ENCODE data around the gene HOXA4.

- no peak for TF ChIP-seq CTCF (IDR thresholded peaks at IDR 0.05)
- TF ChIP-seq POLR2A (IDR thresholded peaks at IDR 0.05): no peak
Measured at GRCh38 chr7:27155816-27156507, 25.4 kb upstream of the HOXA4 start.
